Sigmoid colon (tissue), 3 donors: ENCODE data around the gene HOXB1.

Experiments
- POLR2A ChIP-seq, 2 donors: fragments of 450-650 bp; IDR thresholded peaks; one replicate each; pipeline ENCODE4 v1.6.1; 2016; ENCODE audit warnings: antibody characterized with exemption in 2 of 2, mild to moderate bottlenecking in 2 of 2, moderate library complexity in 2 of 2
- TF ChIP-seq, protein P1 (sequence below), 4 experiments: fragments of 450-650 bp in 3 of 4; fragments of 200-600 bp in 1 of 4; IDR thresholded peaks; one replicate each; pipeline ENCODE4 v1.5.1; 2016 to 2019; ENCODE audit warnings: antibody characterized with exemption in 4 of 4, mild to moderate bottlenecking in 3 of 4, moderate library complexity in 2 of 4

DNA sequence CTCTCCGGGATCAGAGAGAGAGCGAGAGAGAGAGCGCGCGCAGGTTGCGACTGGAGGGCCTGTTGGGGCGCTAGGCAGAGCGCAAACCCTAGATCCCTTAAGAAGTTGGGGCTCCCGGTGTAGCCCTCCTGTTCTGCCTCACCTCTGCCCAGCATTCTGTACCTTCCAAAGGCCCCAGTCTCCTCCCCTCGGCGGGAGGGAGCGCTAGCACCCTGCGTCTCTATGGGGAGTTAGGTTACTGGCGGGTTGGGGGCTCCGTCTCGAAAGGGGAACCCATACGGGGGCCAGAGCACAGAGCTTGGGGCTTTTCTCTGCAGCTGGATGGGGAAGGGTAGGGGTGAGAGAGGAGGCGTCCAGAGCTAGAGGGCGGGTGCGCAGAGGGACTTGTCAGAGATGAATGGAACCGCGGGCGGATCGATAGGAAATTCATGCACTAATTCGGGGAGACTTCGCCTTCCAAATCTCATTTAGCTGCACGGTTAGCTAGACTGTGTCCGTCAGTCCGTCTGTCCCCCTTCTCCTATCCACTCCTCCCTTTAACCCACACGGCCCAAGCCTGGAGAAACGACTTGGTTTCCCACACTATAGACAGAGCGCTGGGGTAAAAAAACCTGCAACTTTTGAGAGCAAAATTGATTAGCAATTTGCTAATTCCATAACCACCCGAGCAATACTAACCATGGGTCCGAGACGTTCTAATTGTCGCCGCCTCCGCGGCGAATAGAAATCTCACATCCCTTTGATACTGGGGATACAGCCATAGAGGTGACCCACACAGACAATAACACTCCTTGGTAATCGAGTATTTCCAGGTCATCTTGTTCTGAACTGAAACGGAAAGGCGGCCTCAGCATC lies 48.0 kb upstream of the HOXB1 start:
- TF ChIP-seq, protein P1, sequence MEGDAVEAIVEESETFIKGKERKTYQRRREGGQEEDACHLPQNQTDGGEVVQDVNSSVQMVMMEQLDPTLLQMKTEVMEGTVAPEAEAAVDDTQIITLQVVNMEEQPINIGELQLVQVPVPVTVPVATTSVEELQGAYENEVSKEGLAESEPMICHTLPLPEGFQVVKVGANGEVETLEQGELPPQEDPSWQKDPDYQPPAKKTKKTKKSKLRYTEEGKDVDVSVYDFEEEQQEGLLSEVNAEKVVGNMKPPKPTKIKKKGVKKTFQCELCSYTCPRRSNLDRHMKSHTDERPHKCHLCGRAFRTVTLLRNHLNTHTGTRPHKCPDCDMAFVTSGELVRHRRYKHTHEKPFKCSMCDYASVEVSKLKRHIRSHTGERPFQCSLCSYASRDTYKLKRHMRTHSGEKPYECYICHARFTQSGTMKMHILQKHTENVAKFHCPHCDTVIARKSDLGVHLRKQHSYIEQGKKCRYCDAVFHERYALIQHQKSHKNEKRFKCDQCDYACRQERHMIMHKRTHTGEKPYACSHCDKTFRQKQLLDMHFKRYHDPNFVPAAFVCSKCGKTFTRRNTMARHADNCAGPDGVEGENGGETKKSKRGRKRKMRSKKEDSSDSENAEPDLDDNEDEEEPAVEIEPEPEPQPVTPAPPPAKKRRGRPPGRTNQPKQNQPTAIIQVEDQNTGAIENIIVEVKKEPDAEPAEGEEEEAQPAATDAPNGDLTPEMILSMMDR (IDR thresholded peaks at IDR 0.05): no peak
- no peak for TF ChIP-seq POLR2A (IDR thresholded peaks at IDR 0.05)
